Neural cell (in vitro differentiated cells): ENCODE measurements around the gene ISCU. TPM values are rescaled to one million over a fixed set of nuclear protein-coding genes. Genes with fewer than 3 reads are reported as not detected.

Experiments
- H2AFZ ChIP-seq: fragments of 200-600, 300-800 bp; sonication (generic), shearing (Covaris generic); 2 replicates; pipeline ENCODE4 v1.6.0; 2014; ENCODE audit warnings: low read depth, mild to moderate bottlenecking, antibody characterized with exemption, low read length, moderate library complexity
- H3F3A ChIP-seq: fragments of 200-600 bp; shearing (Covaris generic); 2 replicates; pipeline ENCODE4 v1.6.1; 2016; ENCODE audit warnings: mild to moderate bottlenecking, moderate library complexity, mixed read lengths, antibody characterized with exemption, low read length; ENCODE audit not compliant: insufficient read depth, poor library complexity, severe bottlenecking
- H3K27ac ChIP-seq: fragments of 200-600, 300-800 bp; sonication (generic), shearing (Covaris generic); 2 replicates; pipeline ENCODE4 v1.5.1; 2014; ENCODE audit warnings: mild to moderate bottlenecking, low read length, moderate library complexity
- H3K27me3 ChIP-seq: fragments of 300-800, 200-600 bp; sonication (generic), shearing (Covaris generic); 2 replicates; pipeline ENCODE4 v1.6.0; 2014; ENCODE audit warnings: mild to moderate bottlenecking, low read depth, low read length, moderate library complexity; ENCODE audit not compliant: insufficient read depth
- H3K36me3 ChIP-seq: fragments of 300-800, 200-600 bp; sonication (generic), shearing (Covaris generic); 2 replicates; pipeline ENCODE4 v1.5.1; 2014; ENCODE audit warnings: mild to moderate bottlenecking, antibody characterized with exemption, low read length, moderate library complexity; ENCODE audit not compliant: insufficient read depth
- H3K4me2 ChIP-seq: fragments of 300-800, 200-600 bp; sonication (generic), shearing (Covaris generic); 2 replicates; pipeline ENCODE4 v1.6.0; 2014; ENCODE audit warnings: mild to moderate bottlenecking, low read length
- H3K4me3 ChIP-seq: fragments of 300-800, 200-600 bp; sonication (generic), shearing (Covaris generic); 2 replicates; pipeline ENCODE4 v1.5.1; 2014; ENCODE audit warnings: mild to moderate bottlenecking, low read length, moderate library complexity
- H3K79me2 ChIP-seq: fragments of 200-600 bp; shearing (Covaris generic); replicated peaks from 2 replicates; pipeline ENCODE4 v1.6.0; 2014; ENCODE audit warnings: mild to moderate bottlenecking, low read length, moderate library complexity; ENCODE audit not compliant: insufficient read depth
- H3K9ac ChIP-seq: fragments of 300-800, 200-600 bp; sonication (generic), shearing (Covaris generic); 2 replicates; pipeline ENCODE4 v1.6.1; 2016; ENCODE audit warnings: mild to moderate bottlenecking, low read length, mixed read lengths
- H3K9me2 ChIP-seq: fragments of 200-600 bp; shearing (Covaris generic); 2 replicates; pipeline ENCODE4 v1.6.1; 2016; ENCODE audit warnings: mild to moderate bottlenecking, low read length, mixed read lengths; ENCODE audit not compliant: insufficient read depth
- H3K9me3 ChIP-seq: fragments of 200-600, 300-800 bp; sonication (generic), shearing (Covaris generic); 2 replicates; pipeline ENCODE4 v1.6.1; 2016; ENCODE audit warnings: mild to moderate bottlenecking, mixed run types, low read length, moderate library complexity, mixed read lengths
- H4K20me1 ChIP-seq: fragments of 200-600 bp; shearing (Covaris generic); 2 replicates; pipeline ENCODE4 v1.6.1; 2016; ENCODE audit warnings: mild to moderate bottlenecking, mixed run types; ENCODE audit not compliant: insufficient read depth
- EP300 ChIP-seq: fragments of 450-650 bp; conservative IDR thresholded peaks from 2 replicates; pipeline ENCODE4 v1.6.1; 2014; ENCODE audit warnings: antibody characterized with exemption, mild to moderate bottlenecking, moderate library complexity; ENCODE audit not compliant: poor library complexity, severe bottlenecking
- EZH2 ChIP-seq: fragments of 200-600, 300-800 bp; shearing (Covaris generic), sonication (generic); IDR thresholded peaks from 2 replicates; pipeline ENCODE4 v1.6.1; 2014; ENCODE audit warnings: antibody characterized with exemption, low read length, borderline replicate concordance, mild to moderate bottlenecking; ENCODE audit not compliant: insufficient read depth, poor library complexity, severe bottlenecking
- MXI1 ChIP-seq: fragments of 450-650 bp; conservative IDR thresholded peaks from 2 replicates; pipeline ENCODE4 v1.6.1; 2014; ENCODE audit warnings: antibody characterized with exemption, mild to moderate bottlenecking; ENCODE audit not compliant: poor library complexity, severe bottlenecking
- POLR2AphosphoS5 ChIP-seq: IDR thresholded peaks from 2 replicates; pipeline ENCODE4 v1.6.1; 2012
- RAD21 ChIP-seq: fragments of 450-650 bp; conservative IDR thresholded peaks from 2 replicates; pipeline ENCODE4 v1.6.1; 2014; ENCODE audit warnings: antibody characterized with exemption, mild to moderate bottlenecking, moderate library complexity
- REST ChIP-seq: IDR thresholded peaks from 2 replicates; pipeline ENCODE4 v1.6.1; 2012; ENCODE audit warnings: borderline replicate concordance
- SMC3 ChIP-seq: fragments of 450-650 bp; conservative IDR thresholded peaks from 2 replicates; pipeline ENCODE4 v1.6.1; 2014; ENCODE audit warnings: antibody characterized with exemption, mild to moderate bottlenecking, moderate library complexity; ENCODE audit not compliant: poor library complexity
- TAF1 ChIP-seq: IDR thresholded peaks from 2 replicates; pipeline ENCODE4 v1.6.1; 2012; ENCODE audit warnings: low read depth
- polyA plus RNA-seq: library from polyadenylated mRNA; depleted of rRNA; stranded (reverse); fragments of >200 nt; gene quantifications from 2 replicates; pipeline ENCODE4 v1.2.3, GENCODE V29; 2014
- TF ChIP-seq, protein P1 (sequence below): fragments of 450-650 bp; IDR thresholded peaks from 2 replicates; pipeline ENCODE4 v1.5.1; 2014; ENCODE audit warnings: antibody characterized with exemption, mild to moderate bottlenecking, moderate library complexity; ENCODE audit not compliant: poor library complexity, severe bottlenecking

ISCU gene
- polyA plus RNA-seq, 1 donor from 2014 or later = 164 TPM

- TF ChIP-seq, protein P1, sequence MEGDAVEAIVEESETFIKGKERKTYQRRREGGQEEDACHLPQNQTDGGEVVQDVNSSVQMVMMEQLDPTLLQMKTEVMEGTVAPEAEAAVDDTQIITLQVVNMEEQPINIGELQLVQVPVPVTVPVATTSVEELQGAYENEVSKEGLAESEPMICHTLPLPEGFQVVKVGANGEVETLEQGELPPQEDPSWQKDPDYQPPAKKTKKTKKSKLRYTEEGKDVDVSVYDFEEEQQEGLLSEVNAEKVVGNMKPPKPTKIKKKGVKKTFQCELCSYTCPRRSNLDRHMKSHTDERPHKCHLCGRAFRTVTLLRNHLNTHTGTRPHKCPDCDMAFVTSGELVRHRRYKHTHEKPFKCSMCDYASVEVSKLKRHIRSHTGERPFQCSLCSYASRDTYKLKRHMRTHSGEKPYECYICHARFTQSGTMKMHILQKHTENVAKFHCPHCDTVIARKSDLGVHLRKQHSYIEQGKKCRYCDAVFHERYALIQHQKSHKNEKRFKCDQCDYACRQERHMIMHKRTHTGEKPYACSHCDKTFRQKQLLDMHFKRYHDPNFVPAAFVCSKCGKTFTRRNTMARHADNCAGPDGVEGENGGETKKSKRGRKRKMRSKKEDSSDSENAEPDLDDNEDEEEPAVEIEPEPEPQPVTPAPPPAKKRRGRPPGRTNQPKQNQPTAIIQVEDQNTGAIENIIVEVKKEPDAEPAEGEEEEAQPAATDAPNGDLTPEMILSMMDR = no peak
- TF ChIP-seq EP300 = no peak
- TF ChIP-seq RAD21 = no peak
- no peak for TF ChIP-seq TAF1
- TF ChIP-seq SMC3 = no peak
- Histone ChIP-seq H3K4me3 (no peak overlapping the region), H3K9me2 (no peaks in the 10 kb centered on the region), H3F3A (no peaks in the 10 kb centered on the region), H3K9ac (no peak overlapping the region), H3K27me3 (no peaks in the 10 kb centered on the region), H3K79me2 (no peaks in the 10 kb centered on the region), H3K9me3 (no peaks in the 10 kb centered on the region), H4K20me1 (no peaks in the 10 kb centered on the region), H3K36me3 (no peaks in the 10 kb centered on the region), H3K4me2 (no peak overlapping the region), H2AFZ (no peak overlapping the region), H3K27ac (no peak overlapping the region)
Observed at GRCh38 chr12:108607981-108608600, 45.7 kb downstream of the ISCU start.

GRCh38 chr12:108608616-108609015, 46.2 kb downstream of the ISCU start:
- no peak overlapping the region for H3K9ac ChIP-seq
- no peaks in the 10 kb centered on the region for H3K9me2 ChIP-seq
- no peaks in the 10 kb centered on the region for H3F3A ChIP-seq
- H3K79me2 ChIP-seq = no peaks in the 10 kb centered on the region
- H3K36me3 ChIP-seq = no peaks in the 10 kb centered on the region
- TF ChIP-seq, protein P1 = no peak
- TF ChIP-seq POLR2AphosphoS5 = no peak
- TF ChIP-seq EZH2 = no peak
- TF ChIP-seq REST = no peak
- TF ChIP-seq RAD21 = no peak
- TF ChIP-seq EP300 = no peak
- no peak for TF ChIP-seq MXI1
- no peak for TF ChIP-seq SMC3
- no peak for TF ChIP-seq TAF1
- no peaks in the 10 kb centered on the region for H4K20me1 ChIP-seq
- H2AFZ ChIP-seq = no peak overlapping the region
- no peak overlapping the region for H3K4me3 ChIP-seq
- no peaks in the 10 kb centered on the region for H3K9me3 ChIP-seq
- H3K27ac ChIP-seq = no peak overlapping the region
- H3K4me2 ChIP-seq = no peak overlapping the region
- no peaks in the 10 kb centered on the region for H3K27me3 ChIP-seq
